Ascending aorta (tissue), 2 donors: ENCODE results near the gene MXD3. TPM values are rescaled to one million over a fixed set of nuclear protein-coding genes. Genes with fewer than 3 reads are reported as not detected.
"Not testable (repeated sequence)": the region's sequence is repeated elsewhere in the genome, so short reads cannot be mapped to it uniquely, and the experiment has no call there.

Experiments used
- DNase-seq, 2 donors: peaks; one replicate each; pipeline ENCODE4 v3.0.0-alpha.2; 2019; ENCODE audit warnings: low spot score in 2 of 2
- H3K27ac ChIP-seq, 2 donors: fragments of 200-600 bp; sonication (generic); one replicate each; pipeline ENCODE4 v1.5.1; 2016 to 2017; ENCODE audit warnings: mild to moderate bottlenecking in 1 of 2
- H3K27me3 ChIP-seq: fragments of 200-600 bp; sonication (generic); one replicate; pipeline ENCODE4 v1.5.1; 2017
- H3K36me3 ChIP-seq, 2 donors: fragments of 200-600 bp; sonication (generic); one replicate each; pipeline ENCODE4 v1.5.1; 2016
- H3K4me1 ChIP-seq, 2 donors: fragments of 200-600 bp; sonication (generic); one replicate each; pipeline ENCODE4 v1.5.1; 2016 to 2017; ENCODE audit warnings: mild to moderate bottlenecking in 1 of 2
- H3K4me3 ChIP-seq, 2 donors: fragments of 200-600 bp; sonication (generic); one replicate each; pipeline ENCODE4 v1.5.1; 2016 to 2017; ENCODE audit warnings: mild to moderate bottlenecking in 1 of 2
- H3K9me3 ChIP-seq, 2 donors: fragments of 200-600 bp; sonication (generic); one replicate each; pipeline ENCODE4 v1.5.1; 2016
- intact Hi-C: fragments of 100-400 bp; cut with DNase I; formaldehyde crosslinking; loops from one replicate; pipeline ENCODE4 v1.15.1; 2023
- total RNA-seq: library from RNA; depleted of rRNA; stranded (reverse); fragments of >200 nt; gene quantifications from one replicate; pipeline ENCODE4 v1.1.0, GENCODE V29; 2016
- TF ChIP-seq, protein P1 (sequence below), 3 experiments: fragments of 200-600 bp in 2 of 3; fragments of 450-650 bp in 1 of 3; sonication (generic) in 2 of 3; IDR thresholded peaks; one replicate each; pipeline ENCODE4 v1.5.1; 2016 to 2019; ENCODE audit warnings: antibody characterized with exemption in 3 of 3, mild to moderate bottlenecking in 1 of 3, moderate library complexity in 1 of 3

The MXD3 gene
- total RNA-seq, 1 donor from 2014 or later = 13.5 TPM

DNA sequence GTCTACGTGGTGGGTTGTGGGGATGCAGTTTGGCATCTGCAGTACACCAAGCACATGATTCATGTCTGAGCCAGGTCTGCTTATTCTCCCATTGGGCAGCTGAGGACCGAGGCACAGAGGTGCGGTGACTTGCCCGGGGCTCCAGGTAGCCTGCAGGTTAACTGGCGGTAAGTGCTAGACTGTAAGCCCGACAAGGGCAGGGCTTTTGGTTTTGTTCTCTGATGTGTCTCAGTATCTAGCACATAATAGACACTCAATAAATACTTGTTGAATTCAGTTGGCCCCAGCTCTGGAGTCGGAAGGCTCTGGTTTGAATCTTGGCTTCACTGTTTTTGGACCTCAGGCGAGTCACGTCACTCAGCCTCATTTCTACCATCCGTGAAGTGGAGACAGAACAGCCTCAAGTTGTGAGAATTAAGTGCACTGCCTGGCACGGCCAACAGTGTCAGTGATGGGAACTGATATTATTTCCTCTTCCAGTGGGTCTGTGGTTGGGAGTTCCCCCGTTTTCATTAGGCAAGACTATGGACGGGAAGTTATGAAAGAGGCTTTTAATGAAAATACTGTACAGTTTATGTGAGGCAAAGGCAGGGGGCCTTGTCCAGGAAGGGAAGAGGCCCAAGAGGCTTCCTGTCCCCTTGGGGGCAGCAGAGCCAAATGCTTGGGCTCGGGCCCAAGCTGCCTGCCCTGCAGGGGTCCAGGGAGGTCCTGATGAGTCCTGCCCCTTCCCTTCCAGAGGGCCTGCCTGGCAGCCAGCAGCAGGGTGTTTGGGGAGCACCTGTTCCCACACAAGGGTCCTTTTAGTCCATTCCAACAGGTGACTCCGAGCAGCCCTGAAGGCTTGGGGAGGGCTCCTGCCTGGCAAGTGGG, 4.8 kb downstream of the MXD3 start:
- no peak overlapping the region for H3K27ac ChIP-seq
- intact Hi-C loops = loop anchor here (10.0 kb wide), 2 partner anchors 662 to 848 kb away; partner anchors contain the start of genes NHP2 and TSPAN17

DNA sequence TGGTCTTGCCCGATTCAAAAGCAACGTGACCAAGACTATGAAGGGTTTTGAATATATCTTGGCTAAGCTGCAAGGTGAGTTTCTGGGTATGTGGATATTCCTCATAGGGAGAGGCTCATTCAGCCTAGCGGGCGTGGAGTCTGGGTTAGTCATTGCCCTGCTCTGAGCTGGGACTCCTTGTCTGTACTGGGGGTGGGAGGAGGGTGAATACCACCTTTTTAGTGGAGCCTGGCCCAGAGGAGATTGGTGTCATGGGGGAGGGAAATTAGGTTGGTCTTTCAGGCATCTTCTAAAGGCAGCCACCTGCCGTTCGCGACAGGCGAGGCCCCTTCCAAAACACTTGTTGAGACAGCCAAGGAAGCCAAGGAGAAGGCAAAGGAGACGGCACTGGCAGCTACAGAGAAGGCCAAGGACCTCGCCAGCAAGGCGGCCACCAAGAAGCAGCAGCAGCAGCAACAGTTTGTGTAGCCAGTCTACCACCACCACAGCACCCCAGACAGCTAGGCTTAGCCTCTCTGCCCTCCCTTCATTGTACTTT, 5.5 kb downstream of the MXD3 start:
- intact Hi-C loops = loop anchor here (10.0 kb wide), 2 partner anchors 661 to 849 kb away; partner anchors contain the start of genes NHP2 and TSPAN17
- H3K9me3 ChIP-seq, H3K4me3 ChIP-seq, H3K27me3 ChIP-seq, H3K27ac ChIP-seq: not testable (repeated sequence)
- H3K4me1 ChIP-seq = peaks cover 4 to 28% of the 10 kb centered on the region in 2 donors
- DNase-seq = peak in 1 of 2 donors; percentile 35
- H3K36me3 ChIP-seq = peaks cover 2 to 29% of the 10 kb centered on the region in 2 donors

More for the DNA sequence above, 4.8 kb downstream of the MXD3 start:
- TF ChIP-seq, protein P1, sequence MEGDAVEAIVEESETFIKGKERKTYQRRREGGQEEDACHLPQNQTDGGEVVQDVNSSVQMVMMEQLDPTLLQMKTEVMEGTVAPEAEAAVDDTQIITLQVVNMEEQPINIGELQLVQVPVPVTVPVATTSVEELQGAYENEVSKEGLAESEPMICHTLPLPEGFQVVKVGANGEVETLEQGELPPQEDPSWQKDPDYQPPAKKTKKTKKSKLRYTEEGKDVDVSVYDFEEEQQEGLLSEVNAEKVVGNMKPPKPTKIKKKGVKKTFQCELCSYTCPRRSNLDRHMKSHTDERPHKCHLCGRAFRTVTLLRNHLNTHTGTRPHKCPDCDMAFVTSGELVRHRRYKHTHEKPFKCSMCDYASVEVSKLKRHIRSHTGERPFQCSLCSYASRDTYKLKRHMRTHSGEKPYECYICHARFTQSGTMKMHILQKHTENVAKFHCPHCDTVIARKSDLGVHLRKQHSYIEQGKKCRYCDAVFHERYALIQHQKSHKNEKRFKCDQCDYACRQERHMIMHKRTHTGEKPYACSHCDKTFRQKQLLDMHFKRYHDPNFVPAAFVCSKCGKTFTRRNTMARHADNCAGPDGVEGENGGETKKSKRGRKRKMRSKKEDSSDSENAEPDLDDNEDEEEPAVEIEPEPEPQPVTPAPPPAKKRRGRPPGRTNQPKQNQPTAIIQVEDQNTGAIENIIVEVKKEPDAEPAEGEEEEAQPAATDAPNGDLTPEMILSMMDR (IDR thresholded peaks at IDR 0.05) = no peak
- Histone ChIP-seq H3K4me3 (no peak overlapping the region), H3K4me1 (peaks cover 10 to 32% of the 10 kb centered on the region in 2 donors), H3K9me3 (no peaks in the 10 kb centered on the region), H3K36me3 (peaks cover 2 to 29% of the 10 kb centered on the region in 2 donors), H3K27me3 (no peaks in the 10 kb centered on the region)
- peak in 1 of 2 donors; percentile 68 for DNase-seq

GRCh38 chr5:177304392-177305119, 7.1 kb downstream of the MXD3 start:
- no peak for DNase-seq
- intact Hi-C loops = loop anchor here (5.0 to 10.0 kb wide), 4 partner anchors 172 to 850 kb away; partner anchors contain the start of genes B4GALT7, NHP2, NSD1 and TSPAN17
- peaks cover 3 to 31% of the 10 kb centered on the region in 2 donors for H3K4me1 ChIP-seq
- H3K36me3 ChIP-seq = peaks cover 2 to 29% of the 10 kb centered on the region in 2 donors
- no peaks in the 10 kb centered on the region for H3K9me3 ChIP-seq
- TF ChIP-seq, protein P1 (IDR thresholded peaks at IDR 0.05) = no peak
- peak overlapping the region; percentile 72 to 90 for H3K4me3 ChIP-seq
- H3K27ac ChIP-seq = peak overlapping the region in 1 of 2 donors; percentile 88
- H3K27me3 ChIP-seq = no peaks in the 10 kb centered on the region

- peaks cover 2 to 27% of the 10 kb centered on the region in 2 donors for H3K36me3 ChIP-seq
- peak overlapping the region; percentile 80 to 88 for H3K27ac ChIP-seq
- no peaks in the 10 kb centered on the region for H3K27me3 ChIP-seq
- intact Hi-C loops = loop anchor here (2.0 to 10.0 kb wide), 5 partner anchors 172 to 851 kb away; partner anchors contain the start of genes B4GALT7, NHP2, NSD1 and TSPAN17
- TF ChIP-seq, protein P1 (IDR thresholded peaks at IDR 0.05) = no peak
- DNase-seq = no peak
- H3K4me3 ChIP-seq = peak overlapping the region; percentile 72 to 90
- H3K4me1 ChIP-seq = peaks cover 3 to 31% of the 10 kb centered on the region in 2 donors
- no peaks in the 10 kb centered on the region for H3K9me3 ChIP-seq
Measured at GRCh38 chr5:177303925-177304391, 7.7 kb downstream of the MXD3 start.

GRCh38 chr5:177303121-177303924, 8.4 kb downstream of the MXD3 start, which contains the start of the genes PRELID1 and RAB24:
TSS of gene PRELID1 (plus strand) at chr5:177303799. CDS start at chr5:177303986, 187 bp downstream.
TSS of gene RAB24 (minus strand) at chr5:177303719. CDS start at chr5:177303288, 431 bp downstream.
- Histone ChIP-seq H3K4me3 (peak within 1 kb of the TSS; percentile 72 to 90), H3K27ac (peak within 1 kb of the TSS; percentile 80 to 88), H3K27me3 (no peaks in the 10 kb centered on the region), H3K9me3 (no peaks in the 10 kb centered on the region), H3K36me3 (peaks cover 2 to 26% of the 10 kb centered on the region in 2 donors), H3K4me1 (peaks cover 3 to 31% of the 10 kb centered on the region in 2 donors)
- DNase-seq = peak in 1 of 2 donors; percentile 94
- TF ChIP-seq, protein P1 (IDR thresholded peaks at IDR 0.05) = peak in 2 of 3 experiments; percentile 30 to 43
- intact Hi-C loops = loop anchor here (2.0 to 10.0 kb wide), 5 partner anchors 171 to 851 kb away; partner anchors contain the start of genes B4GALT7, NHP2, NSD1 and TSPAN17
